GM23338 (cell line): Measurements from ENCODE around the gene CCNT2. TPM values are rescaled to one million over a fixed set of nuclear protein-coding genes. Genes with fewer than 3 reads are reported as not detected.

Source experiments
- ATAC-seq: fragments of 200-7000 bp; cut with Tn5 transposase; 3 replicates; pipeline ENCODE4 v1.9.1; 2020
- DNase-seq: peaks from one replicate; pipeline ENCODE4 v3.0.0-alpha.2; 2015; ENCODE audit warnings: low spot score
- H2AFZ ChIP-seq: fragments of 200-600 bp; sonication (generic); 2 replicates; pipeline ENCODE4 v1.8.0; 2016; ENCODE audit warnings: antibody characterized with exemption, mild to moderate bottlenecking, moderate library complexity
- H3F3A ChIP-seq: fragments of 200-600 bp; sonication (generic); replicated peaks from 2 replicates; pipeline ENCODE4 v1.8.0; 2017; ENCODE audit warnings: antibody characterized with exemption, mixed run types, low read depth
- H3K27ac ChIP-seq: fragments of 200-600 bp; sonication (generic); 2 replicates; pipeline ENCODE4 v1.6.1; 2016; ENCODE audit warnings: low read depth
- H3K27me3 ChIP-seq: fragments of 200-600 bp; sonication (generic); 2 replicates; pipeline ENCODE4 v1.8.0; 2016; ENCODE audit warnings: mild to moderate bottlenecking, mixed run types, moderate library complexity; ENCODE audit not compliant: insufficient read depth
- H3K36me3 ChIP-seq: fragments of 200-600 bp; sonication (generic); 2 replicates; pipeline ENCODE4 v1.8.0; 2016; ENCODE audit warnings: mild to moderate bottlenecking; ENCODE audit not compliant: insufficient read depth
- H3K4me1 ChIP-seq: fragments of 200-600 bp; sonication (generic); 2 replicates; pipeline ENCODE4 v1.8.0; 2016; ENCODE audit warnings: mild to moderate bottlenecking, moderate library complexity; ENCODE audit not compliant: insufficient read depth
- H3K4me2 ChIP-seq: fragments of 200-600 bp; sonication (generic); 2 replicates; pipeline ENCODE4 v1.7.1; 2017; ENCODE audit warnings: mixed run types
- H3K4me3 ChIP-seq: fragments of 200-600 bp; sonication (generic); 2 replicates; pipeline ENCODE4 v1.6.1; 2016; ENCODE audit warnings: mixed run types
- H3K79me2 ChIP-seq: fragments of 200-600 bp; sonication (generic); replicated peaks from 2 replicates; pipeline ENCODE4 v1.8.0; 2017; ENCODE audit warnings: mild to moderate bottlenecking; ENCODE audit not compliant: insufficient read depth
- H3K9me2 ChIP-seq: fragments of 200-600 bp; sonication (generic); 2 replicates; pipeline ENCODE4 v1.8.0; 2017; ENCODE audit not compliant: insufficient read depth
- H4K20me1 ChIP-seq: fragments of 200-600 bp; sonication (generic); replicated peaks from 2 replicates; pipeline ENCODE4 v1.8.0; 2017; ENCODE audit warnings: mild to moderate bottlenecking; ENCODE audit not compliant: insufficient read depth
- H3K27ac Mint-ChIP-seq: 2 replicates; pipeline ENCODE4 v1.8.0; 2020; ENCODE audit warnings: inconsistent platforms, mild to moderate bottlenecking, moderate library complexity, mixed read lengths
- H3K27me3 Mint-ChIP-seq: 3 replicates; pipeline ENCODE4 v1.8.0; 2022; ENCODE audit warnings: low read depth, mild to moderate bottlenecking, moderate library complexity, mixed read lengths, inconsistent platforms; ENCODE audit not compliant: insufficient read depth, poor library complexity
- H3K36me3 Mint-ChIP-seq: 3 replicates; pipeline ENCODE4 v1.8.0; 2021; ENCODE audit warnings: low read depth, mild to moderate bottlenecking, inconsistent platforms, moderate library complexity, mixed read lengths
- H3K4me1 Mint-ChIP-seq: 3 replicates; pipeline ENCODE4 v1.8.0; 2020; ENCODE audit warnings: mild to moderate bottlenecking, inconsistent platforms, mixed read lengths
- H3K4me3 Mint-ChIP-seq: 3 replicates; pipeline ENCODE4 v1.8.0; 2021; ENCODE audit warnings: moderate library complexity, mild to moderate bottlenecking, inconsistent platforms, mixed read lengths
- H3K9me3 Mint-ChIP-seq: 3 replicates; pipeline ENCODE4 v1.8.0; 2020; ENCODE audit warnings: moderate library complexity, mild to moderate bottlenecking, inconsistent platforms, mixed read lengths
- CREB1 ChIP-seq: fragments of 250-450 bp; sonication (Bioruptor Pico); IDR thresholded peaks from 2 replicates; pipeline ENCODE4 v1.5.0; 2020; ENCODE audit warnings: low read depth, mild to moderate bottlenecking, moderate library complexity
- CTCF ChIP-seq, 2 experiments: fragments of 200-600 bp in 1 of 2; sonication (generic) in 1 of 2; conservative IDR thresholded peaks; 2 replicates each; pipeline versions ENCODE4 v1.5.1 to v1.6.1; 2016 to 2017; ENCODE audit warnings: antibody characterized with exemption in 2 of 2, low read depth in 2 of 2, mild to moderate bottlenecking in 2 of 2, moderate library complexity in 1 of 2
- ETS1 ChIP-seq: IDR thresholded peaks from 2 replicates; pipeline ENCODE4 v1.6.1; 2016; ENCODE audit warnings: antibody characterized with exemption
- EZH2 ChIP-seq: fragments of 200-600 bp; sonication (generic); IDR thresholded peaks from one replicate; pipeline ENCODE4 v1.8.0; 2017; ENCODE audit warnings: antibody characterized with exemption, mild to moderate bottlenecking, low read depth; ENCODE audit not compliant: unreplicated experiment
- EZH2phosphoT487 ChIP-seq: fragments of 200-600 bp; sonication (generic); IDR thresholded peaks from one replicate; pipeline ENCODE4 v1.8.1; 2018; ENCODE audit warnings: antibody characterized with exemption; ENCODE audit not compliant: unreplicated experiment
- JUNB ChIP-seq: IDR thresholded peaks from one replicate; pipeline ENCODE4 v1.6.1; 2016; ENCODE audit warnings: antibody characterized with exemption; ENCODE audit not compliant: unreplicated experiment
- NANOG ChIP-seq: IDR thresholded peaks from 2 replicates; pipeline ENCODE4 v1.6.1; 2016; ENCODE audit warnings: antibody characterized with exemption, borderline replicate concordance
- POLR2AphosphoS5 ChIP-seq: IDR thresholded peaks from 2 replicates; pipeline ENCODE4 v1.6.1; 2016; ENCODE audit warnings: antibody characterized with exemption, low read depth
- REST ChIP-seq: IDR thresholded peaks from one replicate; pipeline ENCODE4 v1.6.1; 2018; ENCODE audit warnings: antibody characterized with exemption; ENCODE audit not compliant: unreplicated experiment
- STAT1 ChIP-seq: IDR thresholded peaks from one replicate; pipeline ENCODE4 v1.6.1; 2016; ENCODE audit warnings: antibody characterized with exemption; ENCODE audit not compliant: unreplicated experiment
- ZNF114 ChIP-seq: fragments of 250-450 bp; sonication (Bioruptor Pico); IDR thresholded peaks from 2 replicates; pipeline ENCODE4 v1.5.0; 2020; ENCODE audit warnings: mild to moderate bottlenecking, moderate library complexity
- ZNF331 ChIP-seq: fragments of 250-450 bp; sonication (Bioruptor Pico); IDR thresholded peaks from 2 replicates; pipeline ENCODE4 v1.5.0; 2020; ENCODE audit warnings: low read depth, mild to moderate bottlenecking, moderate library complexity
- ZNF462 ChIP-seq: fragments of 250-450 bp; sonication (Bioruptor Pico); IDR thresholded peaks from 2 replicates; pipeline ENCODE4 v1.5.0; 2020; ENCODE audit warnings: mild to moderate bottlenecking, moderate library complexity
- polyA plus RNA-seq: library from polyadenylated mRNA; unstranded; fragments of >200 nt; fragmentation: Nextera tagmentation; extraction: Ambion mirVana; gene quantifications from 2 replicates; pipeline ENCODE4 v1.2.1, GENCODE V29; 2016
- total RNA-seq: library from RNA; depleted of rRNA; stranded (reverse); fragments of >200 nt; shearing (Covaris generic); gene quantifications from 2 replicates; pipeline ENCODE4 v1.2.3, GENCODE V29; 2014

CCNT2 gene
- total and polyA plus RNA-seq, 2 experiments from 2014 or later = 22.5 to 46.5 TPM

GRCh38 chr2:134934150-134934549, 15.5 kb downstream of the CCNT2 start:
- TF ChIP-seq EZH2 = no peak
- no peak for TF ChIP-seq ZNF462 (CRISPR knock-in tag)
- TF ChIP-seq CREB1 (CRISPR knock-in tag) = no peak
- no peak for TF ChIP-seq POLR2AphosphoS5
- TF ChIP-seq NANOG = no peak
- TF ChIP-seq EZH2phosphoT487 = no peak
- no peak for TF ChIP-seq ZNF114 (CRISPR knock-in tag)
- TF ChIP-seq ZNF331 (CRISPR knock-in tag) = no peak
- no peak for TF ChIP-seq JUNB
- no peak for TF ChIP-seq ETS1
- TF ChIP-seq CTCF (conservative IDR thresholded peaks at IDR 0.05; ENCODE audit: low read depth in 2 of 2) = no peak
- TF ChIP-seq REST = no peak
- no peak for TF ChIP-seq STAT1
- Histone ChIP-seq H3K27me3 (no peaks in the 10 kb centered on the region), H3K4me3 (no peak overlapping the region), H4K20me1 (peaks cover 50% of the 10 kb centered on the region), H3K9me2 (no peaks in the 10 kb centered on the region), H3K79me2 (peaks cover 100% of the 10 kb centered on the region), H3F3A (no peaks in the 10 kb centered on the region), H3K36me3 (peaks cover 8% of the 10 kb centered on the region; the same call in 1 of the 2 replicates), H3K4me2 (no peak overlapping the region), H3K27ac (no peak overlapping the region), H2AFZ (no peak overlapping the region), H3K4me1 (peaks cover 10% of the 10 kb centered on the region; the same call in 1 of the 2 replicates)
- Mint-ChIP-seq H3K27ac (no peak overlapping the region), H3K4me3 (no peak overlapping the region), H3K9me3 (no peaks in the 10 kb centered on the region), H3K27me3 (peaks cover 5% of the 10 kb centered on the region), H3K36me3 (peaks cover 33% of the 10 kb centered on the region; the same call in 2 of the 3 replicates), H3K4me1 (peaks cover 18% of the 10 kb centered on the region)
- DNase-seq (no peak), ATAC-seq (no peak)
